A673 (cell line): ENCODE measurements around the gene ZNF503.

ENCODE experiments used
- CTCF ChIP-seq: fragments of 300-800, 200-600 bp; sonication (generic); conservative IDR thresholded peaks from 2 replicates; pipeline ENCODE4 v1.5.1; 2017; ENCODE audit warnings: low read depth, mild to moderate bottlenecking, antibody characterized with exemption, low read length, moderate library complexity, mixed read lengths
- EZH2 ChIP-seq: fragments of 200-600 bp; sonication (generic); IDR thresholded peaks from 2 replicates; pipeline ENCODE4 v1.6.1; 2017; ENCODE audit warnings: borderline replicate concordance, low read depth, mild to moderate bottlenecking, mixed read lengths, antibody characterized with exemption, low read length; ENCODE audit not compliant: poor library complexity, severe bottlenecking

- no peak for TF ChIP-seq CTCF
- no peak for TF ChIP-seq EZH2
These were observed 38.8 kb upstream of the ZNF503 start for GRCh38 chr10:75440271-75440793.
